MM.1S (cell line): Measurements from ENCODE around the gene NAT16.

ENCODE experiments used
- DNase-seq: peaks from one replicate; pipeline ENCODE4 v3.0.0-alpha.2; 2015
- H2AFZ ChIP-seq: fragments of 300-600 bp; sonication (generic); 2 replicates; pipeline ENCODE4 v1.6.0; 2016; ENCODE audit warnings: antibody characterized with exemption, low read length
- H3F3A ChIP-seq: fragments of 300-600 bp; sonication (generic); 2 replicates; pipeline ENCODE4 v1.6.1; 2016; ENCODE audit warnings: mild to moderate bottlenecking, antibody characterized with exemption, low read length, moderate library complexity, mixed read lengths; ENCODE audit not compliant: insufficient read depth
- H3K27ac ChIP-seq: fragments of 300-600 bp; sonication (generic); 2 replicates; pipeline ENCODE4 v1.5.1; 2016; ENCODE audit warnings: mild to moderate bottlenecking, low read length
- H3K27me3 ChIP-seq: fragments of 300-600 bp; sonication (generic); replicated peaks from 2 replicates; pipeline ENCODE4 v1.6.0; 2016; ENCODE audit warnings: low read length; ENCODE audit not compliant: insufficient read depth
- H3K36me3 ChIP-seq: fragments of 300-600 bp; sonication (generic); replicated peaks from 2 replicates; pipeline ENCODE4 v1.6.1; 2016; ENCODE audit warnings: mild to moderate bottlenecking, low read length, mixed read lengths; ENCODE audit not compliant: insufficient read depth
- H3K4me1 ChIP-seq: fragments of 300-600 bp; sonication (generic); 2 replicates; pipeline ENCODE4 v1.6.1; 2016; ENCODE audit warnings: low read length, mixed read lengths
- H3K4me2 ChIP-seq: fragments of 300-600 bp; sonication (generic); 2 replicates; pipeline ENCODE4 v1.6.0; 2016; ENCODE audit warnings: low read depth, low read length
- H3K4me3 ChIP-seq: fragments of 300-600 bp; sonication (generic); 2 replicates; pipeline ENCODE4 v1.5.1; 2016; ENCODE audit warnings: low read length, mixed read lengths
- H3K79me2 ChIP-seq: fragments of 300-600 bp; sonication (generic); 2 replicates; pipeline ENCODE4 v1.6.1; 2016; ENCODE audit warnings: mixed run types, low read length, mixed read lengths
- H3K9ac ChIP-seq: fragments of 300-600 bp; sonication (generic); 2 replicates; pipeline ENCODE4 v1.6.1; 2016; ENCODE audit warnings: low read length, mixed read lengths
- H3K9me2 ChIP-seq: fragments of 300-600 bp; sonication (generic); replicated peaks from 2 replicates; pipeline ENCODE4 v1.6.1; 2016; ENCODE audit warnings: mild to moderate bottlenecking, low read length, mixed read lengths; ENCODE audit not compliant: insufficient read depth
- H3K9me3 ChIP-seq: fragments of 300-600 bp; sonication (generic); replicated peaks from 2 replicates; pipeline ENCODE4 v1.6.1; 2016; ENCODE audit warnings: mild to moderate bottlenecking, low read length, mixed read lengths; ENCODE audit not compliant: insufficient read depth
- H4K20me1 ChIP-seq: fragments of 300-600 bp; sonication (generic); 2 replicates; pipeline ENCODE4 v1.6.1; 2016; ENCODE audit warnings: mild to moderate bottlenecking, low read length, moderate library complexity, mixed read lengths; ENCODE audit not compliant: insufficient read depth
- CTCF ChIP-seq: fragments of 300-600 bp; sonication (generic); IDR thresholded peaks from 2 replicates; pipeline ENCODE4 v1.5.1; 2016; ENCODE audit warnings: antibody characterized with exemption, low read length, mixed read lengths
- EZH2 ChIP-seq: fragments of 300-600 bp; sonication (generic); optimal IDR thresholded peaks from 2 replicates; pipeline ENCODE3; 2017; ENCODE audit warnings: low read depth, mild to moderate bottlenecking, antibody characterized with exemption, low read length, mixed read lengths
- EZH2phosphoT487 ChIP-seq: fragments of 300-600 bp; sonication (generic); IDR thresholded peaks from 2 replicates; pipeline ENCODE4 v1.6.1; 2018; ENCODE audit warnings: antibody characterized with exemption, low read length

NAT16 gene

GRCh38 chr7:101198476-101198875 is 18.4 kb upstream of the NAT16 start:
- H4K20me1 ChIP-seq: no peaks in the 10 kb centered on the region

GRCh38 chr7:101197991-101198390 is 17.9 kb upstream of the NAT16 start:
- no peaks in the 10 kb centered on the region for H4K20me1 ChIP-seq
- no peaks in the 10 kb centered on the region for H3K9me2 ChIP-seq
- H3K27me3 ChIP-seq: peaks cover 91% of the 10 kb centered on the region
- H3K27ac ChIP-seq: no peak overlapping the region
- no peak overlapping the region for H2AFZ ChIP-seq
- no peak for DNase-seq
- H3K4me2 ChIP-seq: no peak overlapping the region
- H3K4me3 ChIP-seq: no peak overlapping the region
- no peak overlapping the region for H3K9ac ChIP-seq
- TF ChIP-seq EZH2phosphoT487 (no peak), EZH2 (no peak), CTCF (no peak)
- no peaks in the 10 kb centered on the region for H3K36me3 ChIP-seq
- H3K4me1 ChIP-seq: no peaks in the 10 kb centered on the region
- no peaks in the 10 kb centered on the region for H3K9me3 ChIP-seq
- H3F3A ChIP-seq: no peaks in the 10 kb centered on the region
- no peaks in the 10 kb centered on the region for H3K79me2 ChIP-seq

More at GRCh38 chr7:101198476-101198875, 18.4 kb upstream of the NAT16 start:
- no peak overlapping the region for H3K27ac ChIP-seq
- no peaks in the 10 kb centered on the region for H3F3A ChIP-seq
- H3K4me3 ChIP-seq: no peak overlapping the region
- H2AFZ ChIP-seq: no peak overlapping the region
- no peaks in the 10 kb centered on the region for H3K36me3 ChIP-seq
- H3K4me1 ChIP-seq: no peaks in the 10 kb centered on the region
- H3K9me3 ChIP-seq: no peaks in the 10 kb centered on the region
- no peak for DNase-seq
- no peak overlapping the region for H3K9ac ChIP-seq
- H3K9me2 ChIP-seq: no peaks in the 10 kb centered on the region
- no peaks in the 10 kb centered on the region for H3K79me2 ChIP-seq
- TF ChIP-seq EZH2: no peak
- TF ChIP-seq EZH2phosphoT487: no peak
- no peak for TF ChIP-seq CTCF
- H3K4me2 ChIP-seq: no peak overlapping the region
- peaks cover 91% of the 10 kb centered on the region for H3K27me3 ChIP-seq

GRCh38 chr7:101195884-101196283 is 15.8 kb upstream of the NAT16 start:
- no peak overlapping the region for H3K4me3 ChIP-seq
- no peak overlapping the region for H2AFZ ChIP-seq
- DNase-seq: no peak
- peaks cover 84% of the 10 kb centered on the region for H3K27me3 ChIP-seq
- TF ChIP-seq CTCF: no peak
- no peak for TF ChIP-seq EZH2
- no peak for TF ChIP-seq EZH2phosphoT487
- H3K4me2 ChIP-seq: no peak overlapping the region
- H3K79me2 ChIP-seq: no peaks in the 10 kb centered on the region
- no peaks in the 10 kb centered on the region for H3K4me1 ChIP-seq
- H3K27ac ChIP-seq: no peak overlapping the region
- no peak overlapping the region for H3K9ac ChIP-seq
- no peaks in the 10 kb centered on the region for H3K9me2 ChIP-seq
- H4K20me1 ChIP-seq: no peaks in the 10 kb centered on the region
- no peaks in the 10 kb centered on the region for H3K36me3 ChIP-seq
- no peaks in the 10 kb centered on the region for H3F3A ChIP-seq
- no peaks in the 10 kb centered on the region for H3K9me3 ChIP-seq
